ENCODE results near the gene CORO2A.

Gene CORO2A

DNA sequence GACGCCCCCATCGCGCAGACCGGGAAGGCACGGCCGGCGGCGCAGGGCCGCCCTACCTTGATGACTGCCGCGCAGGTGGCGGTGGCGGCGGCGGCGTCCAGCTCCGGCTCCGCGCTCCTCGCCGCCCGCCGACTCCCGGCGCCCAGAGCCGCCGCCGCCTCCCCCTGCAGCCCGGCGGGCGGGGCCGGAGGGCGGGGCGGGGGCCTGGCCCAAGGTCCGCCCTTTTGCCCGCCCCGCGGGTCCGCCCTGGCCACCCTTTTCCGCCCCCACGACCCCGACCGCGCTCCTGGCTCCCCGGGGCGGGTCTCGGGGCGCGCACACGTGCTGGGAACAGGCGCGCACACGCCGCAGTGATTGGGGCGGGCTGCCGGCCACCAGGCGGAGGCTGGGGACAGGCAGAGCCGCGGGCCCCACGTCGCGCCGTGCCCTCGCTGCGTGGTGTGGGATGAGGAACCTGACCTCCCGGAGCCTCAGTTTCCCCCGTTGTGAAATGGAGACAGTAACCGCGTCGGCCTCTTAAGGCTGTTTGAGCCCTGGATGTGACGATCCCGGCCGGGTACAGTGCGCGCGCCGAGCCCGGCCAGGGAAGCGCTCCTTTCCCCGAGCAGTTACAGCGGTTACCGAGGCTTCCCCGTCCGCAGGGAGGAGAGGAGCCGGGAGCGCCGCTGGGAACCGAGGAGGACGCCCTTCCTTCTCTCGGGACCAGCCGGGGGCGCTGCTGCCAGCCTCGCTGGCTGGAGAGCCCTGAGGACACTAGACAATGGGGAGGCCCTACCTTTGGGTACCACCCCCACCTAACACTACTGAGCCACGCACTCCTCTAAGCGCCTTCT is at the start of gene CORO2A:
Gene CORO2A (minus strand): TSS at position 135 of the 833 bp plus-strand sequence. CDS start 34,977 bp downstream, outside the sequence.
- peak; percentile 11 to 20 for DNase-seq (ENCODE audit: low read depth in 2 of 2)

GRCh38 chr9:98241357-98242300 is 49.2 kb upstream of the CORO2A start:
- no peak for DNase-seq (ENCODE audit: low read depth in 2 of 2)

DNA sequence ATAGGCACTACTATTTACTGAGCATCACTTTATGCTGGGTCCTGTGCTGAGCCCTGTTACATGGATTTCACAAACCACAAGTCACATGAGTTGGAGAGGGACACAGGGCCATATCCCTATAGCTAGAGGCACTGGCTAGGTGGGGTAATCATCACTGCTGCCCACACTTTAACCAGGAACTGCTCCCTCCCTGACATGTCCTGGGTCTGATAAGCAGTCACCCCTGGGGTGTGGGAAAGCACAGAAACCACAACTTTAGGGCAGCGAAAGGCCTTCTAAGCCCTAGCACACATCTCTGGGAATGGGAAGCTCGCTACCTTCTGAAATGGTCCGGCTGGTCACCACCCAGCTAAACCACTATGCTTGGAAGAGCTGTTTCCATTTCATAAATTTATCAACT is 48.0 kb upstream of the CORO2A start:
- DNase-seq (ENCODE audit: low read depth in 2 of 2), result no peak

- no peak for DNase-seq (ENCODE audit: low read depth in 2 of 2)
Observed at GRCh38 chr9:98236901-98237487, 44.6 kb upstream of the CORO2A start.

DNA sequence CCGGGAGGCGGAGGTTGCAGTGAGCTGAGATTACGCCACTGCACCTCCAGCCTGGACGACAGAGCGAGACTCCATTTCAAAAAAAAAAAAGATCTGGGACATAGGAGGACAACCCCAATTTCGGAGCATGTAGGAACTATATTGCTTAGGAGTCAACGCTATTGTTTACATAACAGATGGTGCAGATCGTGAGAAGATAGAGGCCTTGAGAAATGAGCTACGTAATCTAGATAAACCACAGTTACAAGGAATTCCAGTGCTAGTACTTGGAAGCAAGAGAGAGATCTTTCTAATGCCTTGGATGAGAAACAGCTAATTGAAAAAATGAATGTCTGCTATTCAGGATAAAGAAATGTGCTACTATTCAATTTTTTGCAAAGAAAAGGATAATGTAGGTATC is 42.7 kb upstream of the CORO2A start:
- DNase-seq (ENCODE audit: low read depth in 2 of 2), result no peak

DNA sequence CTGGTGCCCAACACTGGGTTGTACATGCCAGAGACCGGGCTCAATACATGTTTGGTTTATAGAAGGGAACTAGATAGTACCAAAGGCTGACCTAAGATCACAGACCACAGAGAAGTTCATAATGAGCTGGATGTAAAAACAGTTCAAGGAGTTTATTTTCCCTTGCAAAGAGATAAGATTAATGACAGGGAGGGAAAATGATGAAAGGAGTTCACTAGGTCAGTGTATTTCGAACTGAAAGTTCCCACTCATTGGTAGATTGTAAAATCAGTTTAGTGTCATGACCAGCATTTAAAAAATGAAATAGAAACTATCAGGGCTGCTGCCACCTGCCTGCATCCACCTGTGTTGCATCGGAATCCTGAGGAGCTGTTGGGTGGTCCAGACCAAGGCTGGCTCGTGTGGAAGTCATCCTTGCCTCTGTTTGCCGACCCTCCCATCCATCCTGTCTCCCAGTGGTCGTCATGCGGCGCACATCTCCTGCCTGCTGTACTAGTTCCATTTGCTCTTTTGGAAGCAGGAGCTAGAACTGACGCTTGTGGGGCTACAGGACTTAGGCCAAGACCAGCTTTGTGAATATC is 41.9 kb upstream of the CORO2A start:
- DNase-seq (ENCODE audit: low read depth in 2 of 2), result no peak

GRCh38 chr9:98232926-98233325 is 40.5 kb upstream of the CORO2A start:
- DNase-seq (ENCODE audit: low read depth in 2 of 2), result no peak

DNA sequence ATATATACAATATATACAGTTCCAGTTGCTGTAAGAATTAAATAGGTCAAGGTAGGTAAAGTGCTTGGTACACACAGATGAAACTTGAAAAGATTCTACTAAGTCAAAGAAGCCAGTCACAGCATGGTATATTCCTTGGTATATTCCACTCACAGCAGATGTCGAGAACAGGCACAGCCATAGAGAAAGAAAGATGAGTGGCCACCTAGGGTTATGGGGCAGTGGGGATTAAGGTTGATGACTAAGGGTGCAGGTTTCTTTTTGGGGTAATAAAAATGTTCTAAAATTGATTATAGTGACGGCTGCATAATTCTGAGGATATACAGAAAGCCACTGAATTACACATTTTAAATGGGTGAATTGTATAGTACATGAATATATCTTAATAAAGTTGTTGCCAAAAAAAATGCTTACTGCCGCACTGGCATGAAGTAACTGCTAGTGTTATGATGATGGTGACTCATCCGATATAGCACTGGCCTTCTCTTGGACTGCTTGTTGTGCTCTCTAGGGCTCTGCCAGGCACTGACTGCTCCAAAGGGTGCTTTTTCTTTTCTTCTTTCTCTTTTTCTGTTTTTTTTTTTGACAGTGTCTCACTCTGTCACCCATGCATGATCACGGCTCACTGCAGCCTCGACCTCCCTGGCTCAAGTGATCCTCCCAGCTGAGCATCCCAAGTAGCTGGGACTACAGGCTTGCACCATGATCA is 39.5 kb upstream of the CORO2A start:
- DNase-seq (ENCODE audit: low read depth in 2 of 2), result peak; percentile 46 to 53

GRCh38 chr9:98230789-98231188 is 38.4 kb upstream of the CORO2A start:
- no peak for DNase-seq (ENCODE audit: low read depth in 2 of 2)

DNA sequence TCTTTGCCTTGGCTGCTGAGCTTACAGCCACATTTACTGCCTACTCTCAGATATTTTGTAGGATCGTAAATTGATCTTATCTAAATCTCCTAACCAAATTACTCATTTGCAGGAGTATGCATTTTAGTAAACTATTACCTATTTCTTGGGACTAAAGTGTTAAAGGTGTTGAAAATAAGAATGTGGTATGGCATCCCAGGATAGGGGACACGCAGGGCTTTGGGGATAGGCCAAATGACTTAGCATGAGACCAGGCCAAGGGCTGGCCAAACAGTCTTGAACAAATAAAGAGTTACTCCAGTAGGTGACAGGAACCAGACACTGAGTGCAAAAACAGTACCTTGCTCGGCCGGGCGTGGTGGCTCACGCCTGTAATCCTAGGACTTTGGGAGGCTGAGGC is 37.9 kb upstream of the CORO2A start:
- DNase-seq (ENCODE audit: low read depth in 2 of 2), result no peak

GRCh38 chr9:98229620-98230019 is 37.2 kb upstream of the CORO2A start:
- DNase-seq (ENCODE audit: low read depth in 2 of 2), result no peak

DNA sequence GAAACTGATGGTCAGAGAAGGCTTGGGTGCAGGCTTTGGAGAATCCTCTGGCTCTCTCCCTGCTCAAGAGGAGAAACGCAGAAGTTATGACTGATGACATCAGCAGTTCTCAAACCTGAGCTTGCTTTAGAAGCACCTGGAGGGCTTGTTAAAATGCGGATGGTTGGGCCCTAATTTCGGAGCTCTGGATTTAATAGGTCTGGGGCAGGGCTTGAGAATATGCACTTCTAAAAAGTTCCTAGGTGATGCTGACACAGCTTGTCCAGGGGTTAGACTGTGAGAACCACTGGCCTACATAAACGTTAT is 36.6 kb upstream of the CORO2A start:
- no peak for DNase-seq (ENCODE audit: low read depth in 2 of 2)

- no peak for DNase-seq (ENCODE audit: low read depth in 2 of 2)
Observed at GRCh38 chr9:98228392-98229089, 36.1 kb upstream of the CORO2A start.

GRCh38 chr9:98227883-98228282 is 35.4 kb upstream of the CORO2A start:
- DNase-seq (ENCODE audit: low read depth in 2 of 2), result no peak

DNA sequence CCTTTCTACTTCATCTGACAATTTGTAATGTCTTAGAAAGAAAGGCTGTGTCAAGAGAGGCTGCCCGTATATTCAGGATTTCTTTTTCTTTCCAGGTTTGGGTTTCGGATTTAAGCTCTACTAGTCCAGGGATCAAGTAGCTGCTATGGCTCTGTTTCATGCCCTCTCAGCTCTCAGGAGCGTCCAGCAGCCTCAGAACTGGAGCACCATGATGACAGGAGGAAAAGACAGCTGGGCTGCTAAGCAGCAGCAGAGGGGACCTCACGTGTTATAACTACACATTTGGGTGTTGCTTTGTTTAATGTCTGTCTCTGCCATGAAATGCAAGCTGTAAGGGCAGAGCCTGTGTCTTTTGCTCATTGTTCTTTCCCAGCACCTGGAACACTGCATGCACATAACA is 34.5 kb upstream of the CORO2A start:
- no peak for DNase-seq (ENCODE audit: low read depth in 2 of 2)

DNA sequence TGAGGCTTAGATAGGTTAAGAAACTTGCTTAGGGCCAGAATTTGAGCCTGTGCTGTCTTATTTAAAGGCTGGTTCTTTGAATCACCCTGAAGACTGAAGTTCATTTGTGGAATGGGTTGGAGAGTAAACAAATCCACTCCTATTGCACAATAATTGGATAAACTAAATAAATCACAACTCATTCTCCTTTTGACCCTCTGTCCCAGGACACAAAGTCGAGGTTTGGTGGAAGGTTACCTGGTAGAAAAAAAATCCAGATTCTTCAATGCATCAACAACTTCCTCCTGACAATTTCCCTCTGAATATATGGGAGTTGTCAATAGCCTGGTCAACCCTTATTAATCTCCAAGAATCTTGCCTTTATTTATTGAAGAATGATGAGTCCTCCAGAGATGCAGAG is 34.1 kb upstream of the CORO2A start:
- DNase-seq (ENCODE audit: low read depth in 2 of 2), result no peak

DNA sequence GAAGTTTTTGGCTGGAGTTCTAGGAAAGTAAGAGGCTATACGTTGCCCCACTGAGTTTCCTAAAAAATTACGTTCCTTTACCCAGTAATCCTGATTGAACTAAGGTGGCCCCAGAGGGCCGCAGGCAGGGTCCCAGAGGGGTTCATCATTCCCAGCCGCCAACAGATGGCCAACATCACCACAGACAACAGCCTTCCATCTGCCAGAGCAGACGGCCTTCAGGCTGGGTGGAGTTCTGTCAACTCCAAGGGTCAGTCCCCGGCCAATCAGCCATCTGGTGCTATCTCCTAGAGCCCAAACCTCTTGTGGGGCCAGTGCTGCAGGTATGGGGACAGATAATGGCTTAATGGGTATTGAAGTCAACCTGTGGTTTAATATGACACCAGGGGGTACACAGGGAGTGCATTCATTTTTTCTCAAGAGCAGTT is 32.6 kb upstream of the CORO2A start:
- DNase-seq (ENCODE audit: low read depth in 2 of 2), result no peak

- DNase-seq (ENCODE audit: low read depth in 2 of 2), result peak; percentile 99
Observed at GRCh38 chr9:98222885-98223691, 30.7 kb upstream of the CORO2A start.

GRCh38 chr9:98220911-98221310 is 28.5 kb upstream of the CORO2A start:
- DNase-seq (ENCODE audit: low read depth in 2 of 2), result no peak

GRCh38 chr9:98219794-98220370 is 27.4 kb upstream of the CORO2A start:
- DNase-seq (ENCODE audit: low read depth in 2 of 2), result no peak

All from fibroblast of skin of left quadriceps (primary cell).